IgD-negative memory B cell (primary cell): ENCODE measurements around the gene SF3B2. TPM values are rescaled to one million over a fixed set of nuclear protein-coding genes. Genes with fewer than 3 reads are reported as not detected.
"Not testable (repeated sequence)": the region's sequence is repeated elsewhere in the genome, so short reads cannot be mapped to it uniquely, and the experiment has no call there.

Experiments
- H3K27ac Mint-ChIP-seq, 3 donors: one replicate each; pipeline ENCODE4 v1.8.0; 2020 to 2022; ENCODE audit warnings: mild to moderate bottlenecking in 3 of 3, mixed read lengths in 3 of 3, moderate library complexity in 1 of 3
- H3K27me3 Mint-ChIP-seq: one replicate; pipeline ENCODE4 v1.8.0; 2021; ENCODE audit warnings: mixed read lengths
- H3K36me3 Mint-ChIP-seq: one replicate; pipeline ENCODE4 v1.8.0; 2020; ENCODE audit warnings: mild to moderate bottlenecking, mixed read lengths
- H3K4me1 Mint-ChIP-seq, 3 donors: one replicate each; pipeline ENCODE4 v1.8.0; 2020 to 2022; ENCODE audit warnings: mixed read lengths in 3 of 3, mild to moderate bottlenecking in 1 of 3
- H3K4me3 Mint-ChIP-seq, 4 donors: one replicate each; pipeline ENCODE4 v1.8.0; 2020 to 2022; ENCODE audit warnings: mild to moderate bottlenecking in 4 of 4, mixed read lengths in 4 of 4, moderate library complexity in 3 of 4
- H3K9me3 Mint-ChIP-seq, 3 donors: one replicate each; pipeline ENCODE4 v1.8.0; 2020 to 2021; ENCODE audit warnings: mixed read lengths in 3 of 3, mild to moderate bottlenecking in 1 of 3
- polyA plus RNA-seq: library from polyadenylated mRNA; unstranded; fragments of 300-500 nt; fragmentation: Illumina TruSeq; gene quantifications from one replicate; pipeline ENCODE4 v1.2.3, GENCODE V29; 2021

Gene SF3B2
- polyA plus RNA-seq, 1 donor from 2014 or later = 91.8 TPM

DNA sequence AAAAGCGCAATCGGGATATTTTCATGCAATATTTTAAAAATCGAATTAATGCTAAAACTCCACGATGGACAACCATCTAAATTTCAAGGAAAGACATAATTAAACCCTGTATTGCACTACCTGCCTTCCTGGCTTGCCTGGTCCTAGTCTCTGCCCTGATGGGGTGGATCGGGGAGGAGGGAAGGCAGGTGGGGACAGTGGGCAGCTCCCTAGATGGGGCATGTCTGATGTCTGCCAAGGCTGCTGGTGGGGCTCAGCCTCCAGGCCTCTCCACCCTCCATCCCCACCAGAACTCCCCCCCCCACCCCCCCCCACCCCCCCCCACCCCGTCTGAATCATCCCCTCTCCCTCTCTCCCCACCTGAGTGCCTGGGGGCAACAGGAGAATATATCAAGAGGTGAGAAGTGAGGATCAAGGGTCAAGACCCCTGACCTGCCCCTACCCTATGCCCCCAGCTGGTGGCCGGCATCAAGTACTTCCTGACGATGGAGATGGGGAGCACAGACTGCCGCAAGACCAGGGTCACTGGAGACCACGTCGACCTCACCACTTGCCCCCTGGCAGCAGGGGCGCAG lies 39.7 kb upstream of the SF3B2 start:
- Mint-ChIP-seq H3K27me3 (peaks cover 9% of the 10 kb centered on the region), H3K4me1 (no peaks in the 10 kb centered on the region), H3K27ac (no peak overlapping the region), H3K9me3 (no peaks in the 10 kb centered on the region), H3K36me3 (no peaks in the 10 kb centered on the region), H3K4me3 (no peak overlapping the region)

DNA sequence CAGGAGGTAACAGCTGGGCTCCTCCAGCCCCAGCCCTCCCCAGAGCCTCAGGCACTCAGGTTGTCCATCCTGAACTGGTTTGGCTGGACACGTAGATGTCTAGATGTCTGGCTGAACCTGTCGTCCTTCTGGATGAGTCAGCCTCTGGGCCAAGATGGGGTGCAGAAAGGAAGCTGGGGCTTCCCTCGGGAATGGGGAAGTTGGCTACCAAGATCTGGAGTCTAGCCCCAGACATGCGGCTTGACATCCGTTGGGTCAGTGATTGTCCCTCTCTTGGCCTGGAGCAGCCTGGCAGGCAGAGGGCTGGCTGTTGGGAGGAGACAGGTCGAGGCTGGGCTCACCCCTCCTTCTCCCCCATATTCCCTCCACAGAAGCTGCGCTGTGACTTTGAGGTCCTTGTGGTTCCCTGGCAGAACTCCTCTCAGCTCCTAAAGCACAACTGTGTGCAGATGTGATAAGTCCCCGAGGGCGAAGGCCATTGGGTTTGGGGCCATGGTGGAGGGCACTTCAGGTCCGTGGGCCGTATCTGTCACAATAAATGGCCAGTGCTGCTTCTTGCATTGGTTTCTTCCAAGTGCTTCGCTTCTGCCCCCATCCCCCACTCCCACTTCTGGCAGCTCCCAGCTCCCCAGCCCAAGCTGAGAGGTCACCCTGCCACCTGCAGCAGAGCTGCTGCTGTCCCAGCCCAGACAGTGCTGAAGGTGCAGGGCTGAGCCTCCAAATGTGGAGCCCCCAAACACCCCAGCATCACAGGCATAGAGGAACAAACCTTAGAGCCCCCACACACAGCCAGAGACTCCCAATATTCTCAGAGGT lies 39.0 kb upstream of the SF3B2 start:
- Mint-ChIP-seq H3K27ac (no peak overlapping the region), H3K36me3 (no peaks in the 10 kb centered on the region), H3K9me3 (no peaks in the 10 kb centered on the region), H3K4me3 (peak overlapping the region in 1 of 4 donors; percentile 43), H3K27me3 (peaks cover 9% of the 10 kb centered on the region), H3K4me1 (no peaks in the 10 kb centered on the region)

DNA sequence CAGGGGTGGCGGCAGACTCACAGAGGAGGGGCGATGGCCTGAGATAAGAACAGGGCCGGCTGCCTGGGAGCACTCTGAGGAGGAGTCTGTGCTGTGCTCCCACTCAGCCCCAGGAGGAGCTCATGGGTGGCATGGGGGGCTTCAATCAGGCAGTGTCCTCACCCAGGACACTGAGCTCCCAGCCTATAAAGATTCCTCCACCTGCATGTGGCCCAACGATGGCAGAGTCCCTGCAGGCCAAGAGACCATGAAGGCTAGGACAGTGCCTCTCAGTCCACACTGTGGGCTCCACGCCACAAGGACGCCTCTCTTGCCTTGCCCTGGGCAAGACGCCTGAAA lies 38.4 kb upstream of the SF3B2 start:
- no peaks in the 10 kb centered on the region for H3K36me3 Mint-ChIP-seq
- no peaks in the 10 kb centered on the region for H3K4me1 Mint-ChIP-seq
- H3K9me3 Mint-ChIP-seq = no peaks in the 10 kb centered on the region
- no peak overlapping the region for H3K4me3 Mint-ChIP-seq
- peaks cover 9% of the 10 kb centered on the region for H3K27me3 Mint-ChIP-seq
- H3K27ac Mint-ChIP-seq = no peak overlapping the region

DNA sequence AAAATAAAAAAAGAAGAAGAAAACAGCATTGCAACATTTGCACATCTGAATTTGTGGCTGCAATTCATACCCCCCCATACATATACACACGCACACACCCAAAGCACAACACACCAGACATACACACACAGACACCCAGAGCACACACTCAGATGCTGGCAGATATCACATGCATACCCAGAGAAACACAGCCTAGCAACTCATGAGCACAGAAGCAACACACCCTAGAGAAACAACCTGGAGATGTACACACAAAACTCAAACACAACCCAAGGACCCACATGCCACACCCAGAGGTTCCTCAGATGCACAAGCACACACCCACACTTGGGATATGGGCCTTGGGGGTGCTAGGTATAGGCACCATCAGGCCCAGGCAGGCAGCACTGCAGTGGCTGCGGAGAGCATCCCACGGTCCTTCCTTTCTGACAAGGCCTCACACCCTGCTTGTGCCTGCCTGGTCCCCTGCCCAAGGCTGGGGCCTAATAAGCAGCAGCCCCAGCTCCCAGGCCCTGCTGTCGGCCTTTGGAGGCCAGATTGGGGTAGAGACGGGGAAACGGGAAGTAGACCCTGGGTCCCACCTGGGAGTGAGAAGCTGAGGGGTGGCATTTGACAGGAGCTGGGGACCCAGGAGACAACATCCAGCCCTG lies 37.2 kb upstream of the SF3B2 start:
- no peaks in the 10 kb centered on the region for H3K4me1 Mint-ChIP-seq
- H3K27me3 Mint-ChIP-seq = peaks cover 9% of the 10 kb centered on the region
- no peak overlapping the region for H3K4me3 Mint-ChIP-seq
- no peaks in the 10 kb centered on the region for H3K36me3 Mint-ChIP-seq
- no peak overlapping the region for H3K27ac Mint-ChIP-seq
- no peaks in the 10 kb centered on the region for H3K9me3 Mint-ChIP-seq

DNA sequence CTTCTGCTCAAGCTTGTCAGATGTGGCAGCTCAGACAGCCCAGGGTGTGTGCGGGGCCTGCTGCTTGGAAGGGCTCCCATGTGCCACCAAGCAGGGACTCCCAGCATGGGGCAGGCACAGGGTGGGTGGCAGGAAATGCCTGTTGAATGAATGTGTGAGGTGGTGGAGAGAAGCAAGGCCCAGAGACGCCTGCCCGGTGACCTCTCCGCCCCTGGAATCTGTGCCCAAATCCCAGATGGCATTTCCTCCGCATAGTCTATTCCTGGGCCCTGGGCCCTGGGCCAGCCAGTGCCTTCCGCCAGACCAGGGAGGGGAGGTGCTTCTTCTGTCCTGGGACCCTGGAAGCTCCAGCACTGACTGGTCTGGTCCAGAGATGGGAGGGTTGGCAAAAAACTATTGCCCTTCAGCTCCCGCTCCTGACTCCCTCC lies 36.7 kb upstream of the SF3B2 start:
- H3K4me1 Mint-ChIP-seq = no peaks in the 10 kb centered on the region
- H3K27me3 Mint-ChIP-seq = peaks cover 9% of the 10 kb centered on the region
- no peak overlapping the region for H3K27ac Mint-ChIP-seq
- H3K4me3 Mint-ChIP-seq = no peak overlapping the region
- H3K36me3 Mint-ChIP-seq = no peaks in the 10 kb centered on the region
- no peaks in the 10 kb centered on the region for H3K9me3 Mint-ChIP-seq

DNA sequence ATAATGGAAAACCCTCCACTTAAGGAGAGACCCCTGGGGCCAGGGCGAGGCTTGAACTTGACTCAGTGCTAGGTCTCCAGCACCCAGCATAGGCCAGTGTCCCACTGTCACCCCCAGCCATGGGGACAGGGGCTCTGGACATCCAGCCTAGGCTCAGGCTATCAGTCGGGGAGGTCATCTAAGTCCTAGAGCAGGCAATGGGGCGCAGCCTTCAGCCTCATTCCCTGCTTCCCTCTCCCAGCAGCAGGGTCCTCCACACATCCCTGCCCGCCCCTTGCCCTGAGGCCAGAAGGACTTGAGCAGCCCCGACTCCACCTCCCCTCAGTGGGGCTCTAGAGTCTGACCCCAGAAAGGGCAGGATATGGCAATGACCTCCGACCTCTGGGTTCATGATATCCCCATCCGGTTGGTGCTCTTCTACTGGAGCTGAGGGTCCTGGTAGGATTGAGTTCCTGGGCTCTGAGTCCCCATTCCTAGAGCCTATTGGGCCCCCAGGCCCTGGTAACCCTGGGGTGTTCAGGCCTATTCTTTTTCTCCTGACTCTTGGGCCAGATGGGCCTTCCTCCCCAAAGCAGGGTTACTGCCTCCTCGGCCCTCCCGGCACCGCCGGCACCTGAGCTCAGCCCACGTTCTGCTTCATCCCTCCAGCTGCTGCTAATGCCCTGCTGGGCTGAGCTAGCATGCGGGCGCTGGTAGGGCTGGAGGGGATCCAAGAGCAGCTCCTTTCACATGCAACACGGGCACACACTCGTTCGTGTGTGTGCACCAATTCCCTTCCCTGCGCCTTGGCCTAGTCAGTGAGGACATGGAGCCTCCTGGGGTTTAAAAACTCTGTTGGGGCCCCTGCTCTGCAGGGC lies 36.0 kb upstream of the SF3B2 start:
- H3K27ac Mint-ChIP-seq = no peak overlapping the region

DNA sequence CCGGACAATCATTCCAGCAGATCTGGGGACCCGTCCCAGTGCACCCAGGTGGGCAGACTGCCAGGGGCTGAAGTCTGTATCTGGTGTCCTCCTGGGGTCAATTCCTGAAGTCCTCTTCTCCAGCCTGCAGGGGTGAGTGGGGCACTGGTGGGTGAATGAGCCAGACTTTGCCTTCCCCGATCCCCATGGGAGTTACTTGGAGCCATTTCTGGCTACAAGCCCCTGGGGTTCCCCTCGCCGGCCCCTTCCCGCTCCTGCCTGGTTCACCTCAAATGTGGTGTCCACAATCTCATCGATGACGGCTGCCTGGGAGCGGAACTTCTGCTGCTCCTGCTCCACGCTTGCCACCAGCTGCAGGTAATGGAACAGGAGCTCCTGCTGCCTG lies 35.4 kb upstream of the SF3B2 start:
- no peak overlapping the region for H3K27ac Mint-ChIP-seq
- no peaks in the 10 kb centered on the region for H3K36me3 Mint-ChIP-seq
- peaks cover 5% of the 10 kb centered on the region for H3K27me3 Mint-ChIP-seq
- H3K4me3 Mint-ChIP-seq = no peak overlapping the region
- no peaks in the 10 kb centered on the region for H3K9me3 Mint-ChIP-seq
- no peaks in the 10 kb centered on the region for H3K4me1 Mint-ChIP-seq

More for the DNA sequence above, 36.0 kb upstream of the SF3B2 start:
- H3K9me3 Mint-ChIP-seq = no peaks in the 10 kb centered on the region
- no peaks in the 10 kb centered on the region for H3K4me1 Mint-ChIP-seq
- peaks cover 9% of the 10 kb centered on the region for H3K27me3 Mint-ChIP-seq
- H3K4me3 Mint-ChIP-seq = no peak overlapping the region
- H3K36me3 Mint-ChIP-seq = no peaks in the 10 kb centered on the region

DNA sequence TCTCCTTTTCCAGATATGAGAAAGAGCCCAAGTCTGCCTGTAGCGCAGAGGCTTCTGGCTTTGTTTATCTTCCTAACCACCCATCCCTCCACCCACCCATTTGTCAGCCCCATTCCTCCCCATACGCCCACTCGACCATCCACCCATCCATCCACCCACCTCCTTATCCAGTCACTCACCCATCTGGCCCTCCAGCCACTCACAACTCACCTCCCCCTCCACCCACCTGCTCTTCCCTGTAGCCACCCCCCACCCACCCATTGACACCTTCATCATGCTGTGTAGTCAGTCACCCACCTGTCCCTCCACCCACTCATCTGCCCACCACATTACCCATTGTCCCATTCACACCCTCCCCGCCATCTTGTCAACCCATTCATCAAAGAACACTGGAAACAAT lies 34.8 kb upstream of the SF3B2 start:
- no peak overlapping the region for H3K27ac Mint-ChIP-seq
- H3K4me1 Mint-ChIP-seq = peaks cover 0 to under 1% (median 0%) of the 10 kb centered on the region in 3 donors
- H3K4me3 Mint-ChIP-seq = no peak overlapping the region
- no peaks in the 10 kb centered on the region for H3K36me3 Mint-ChIP-seq
- peaks cover 5% of the 10 kb centered on the region for H3K27me3 Mint-ChIP-seq
- H3K9me3 Mint-ChIP-seq = no peaks in the 10 kb centered on the region

DNA sequence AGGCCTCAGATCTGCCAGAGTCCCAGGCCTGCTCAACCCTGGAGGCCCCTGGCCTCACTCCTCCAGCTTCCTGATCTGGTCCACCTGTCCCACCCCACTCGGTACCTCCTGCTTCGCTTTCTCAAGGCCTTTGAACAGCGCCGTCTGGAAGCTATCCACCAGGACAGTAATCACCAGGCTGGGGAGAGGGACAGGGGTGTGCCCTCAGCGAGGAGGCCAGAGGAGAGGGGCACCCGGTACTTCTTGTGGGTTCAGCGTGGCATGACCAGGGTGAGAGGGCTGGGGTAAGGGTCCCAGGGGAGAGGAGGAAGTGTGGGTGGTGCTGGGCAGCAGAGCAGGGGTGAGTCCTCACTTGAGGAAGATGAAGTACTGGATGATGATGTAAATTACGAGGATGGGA lies 32.0 kb upstream of the SF3B2 start:
- no peaks in the 10 kb centered on the region for H3K27me3 Mint-ChIP-seq
- H3K36me3 Mint-ChIP-seq = no peaks in the 10 kb centered on the region
- no peak overlapping the region for H3K27ac Mint-ChIP-seq
- H3K4me1 Mint-ChIP-seq = peaks cover 2 to 5% (median 2%) of the 10 kb centered on the region in 3 donors
- H3K9me3 Mint-ChIP-seq = no peaks in the 10 kb centered on the region
- no peak overlapping the region for H3K4me3 Mint-ChIP-seq

DNA sequence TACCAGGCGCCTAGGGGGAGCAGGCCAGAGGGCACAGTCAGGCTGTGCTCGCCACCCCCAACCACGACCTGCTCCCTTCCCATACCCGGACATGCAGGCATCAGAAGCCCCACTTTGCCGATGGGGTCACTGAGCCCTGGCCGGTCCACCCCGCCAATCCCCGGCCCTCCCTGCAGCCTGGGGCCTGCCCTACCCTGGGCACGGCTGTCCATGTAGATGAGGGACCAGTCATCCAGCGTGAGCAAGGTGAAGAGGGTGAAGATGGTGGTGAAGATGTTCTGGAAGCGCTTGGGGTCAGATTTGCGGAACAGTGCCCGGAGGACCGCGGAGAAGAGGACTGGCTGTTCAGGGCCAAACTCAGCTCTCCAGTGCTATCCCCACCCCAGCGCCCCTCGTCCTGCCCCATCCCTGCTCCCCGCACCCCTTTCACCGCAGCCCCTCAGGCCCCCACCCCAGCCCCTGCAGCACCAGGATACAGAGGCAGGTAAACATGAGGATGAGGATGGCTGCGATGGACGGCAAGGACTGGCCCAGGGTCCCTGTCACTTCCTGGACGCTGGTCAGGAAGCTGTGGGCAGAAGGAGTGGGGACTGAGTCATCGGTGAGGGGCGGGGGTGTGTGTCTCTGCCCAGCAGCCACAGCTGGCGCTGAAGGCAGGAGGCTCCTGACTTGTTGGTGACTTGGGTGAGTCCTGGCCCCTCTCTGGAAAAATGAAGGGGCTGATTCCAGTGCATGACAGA lies 31.4 kb upstream of the SF3B2 start:
- H3K4me1 Mint-ChIP-seq = peaks cover 2 to 5% (median 2%) of the 10 kb centered on the region in 3 donors
- H3K27ac Mint-ChIP-seq = no peak overlapping the region
- no peaks in the 10 kb centered on the region for H3K9me3 Mint-ChIP-seq
- H3K27me3 Mint-ChIP-seq = no peaks in the 10 kb centered on the region
- H3K36me3 Mint-ChIP-seq = no peaks in the 10 kb centered on the region
- H3K4me3 Mint-ChIP-seq = peak overlapping the region in 1 of 4 donors; percentile 12

DNA sequence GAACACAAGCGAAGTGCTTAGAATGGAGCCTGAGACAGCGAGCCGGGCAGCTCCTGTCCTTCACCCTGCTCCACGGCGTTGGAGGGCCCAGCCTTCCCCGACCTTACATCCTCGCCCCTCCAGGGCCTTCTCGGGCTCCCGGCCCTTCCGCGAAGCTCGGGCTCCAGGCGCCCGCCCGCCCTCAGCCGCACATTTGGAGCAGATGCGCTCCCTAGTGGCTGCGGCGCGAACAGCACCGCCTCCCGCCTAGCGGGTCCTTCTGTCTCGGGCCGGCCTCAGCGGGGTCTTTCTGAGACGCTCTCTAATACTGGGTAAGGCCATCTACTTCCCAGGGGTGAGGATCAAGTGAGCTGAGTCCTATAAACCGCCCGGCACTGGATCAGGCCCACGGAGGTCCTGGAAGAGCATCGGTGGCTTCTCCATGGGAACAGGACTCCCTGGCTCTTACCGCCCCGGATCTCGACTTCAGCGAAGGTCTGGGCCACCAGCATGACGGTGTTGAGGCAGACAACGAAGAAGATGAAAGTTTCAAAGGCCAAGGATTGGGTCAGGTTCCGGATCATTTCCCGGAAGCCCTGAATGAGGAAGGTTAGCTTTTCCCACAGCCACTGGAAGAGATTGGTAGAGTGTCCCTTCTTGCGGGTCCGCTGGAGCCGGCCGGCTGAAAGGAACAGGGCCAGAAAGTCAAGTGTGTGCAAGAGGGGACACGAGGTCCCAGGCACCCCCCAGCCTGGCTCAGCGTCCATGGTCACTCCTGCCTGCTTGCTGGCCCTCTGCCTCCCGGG lies 29.6 kb upstream of the SF3B2 start:
- H3K4me1 Mint-ChIP-seq = peaks cover 2 to 5% (median 2%) of the 10 kb centered on the region in 3 donors
- no peaks in the 10 kb centered on the region for H3K9me3 Mint-ChIP-seq
- peak overlapping the region in 1 of 3 donors; percentile 28 for H3K27ac Mint-ChIP-seq
- H3K36me3 Mint-ChIP-seq = peaks cover 1% of the 10 kb centered on the region
- peak overlapping the region in 3 of 4 donors; percentile 16 to 80 (median 45) for H3K4me3 Mint-ChIP-seq
- H3K27me3 Mint-ChIP-seq = no peaks in the 10 kb centered on the region

DNA sequence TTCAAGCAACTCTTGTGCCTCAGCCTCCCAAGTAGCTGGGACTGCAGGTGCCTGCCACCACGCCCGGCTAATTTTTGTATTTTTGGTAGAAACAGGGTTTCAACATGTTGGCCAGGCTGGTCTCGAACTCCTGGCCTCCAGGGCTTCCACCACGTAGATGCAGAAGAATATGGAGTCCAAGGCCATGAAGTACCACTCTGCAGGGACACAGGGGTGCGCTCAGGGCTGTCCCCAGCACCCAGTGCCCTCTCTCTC lies 29.1 kb upstream of the SF3B2 start:
- not testable (repeated sequence) for H3K27ac Mint-ChIP-seq, H3K4me1 Mint-ChIP-seq, H3K27me3 Mint-ChIP-seq, H3K4me3 Mint-ChIP-seq, H3K36me3 Mint-ChIP-seq, H3K9me3 Mint-ChIP-seq

DNA sequence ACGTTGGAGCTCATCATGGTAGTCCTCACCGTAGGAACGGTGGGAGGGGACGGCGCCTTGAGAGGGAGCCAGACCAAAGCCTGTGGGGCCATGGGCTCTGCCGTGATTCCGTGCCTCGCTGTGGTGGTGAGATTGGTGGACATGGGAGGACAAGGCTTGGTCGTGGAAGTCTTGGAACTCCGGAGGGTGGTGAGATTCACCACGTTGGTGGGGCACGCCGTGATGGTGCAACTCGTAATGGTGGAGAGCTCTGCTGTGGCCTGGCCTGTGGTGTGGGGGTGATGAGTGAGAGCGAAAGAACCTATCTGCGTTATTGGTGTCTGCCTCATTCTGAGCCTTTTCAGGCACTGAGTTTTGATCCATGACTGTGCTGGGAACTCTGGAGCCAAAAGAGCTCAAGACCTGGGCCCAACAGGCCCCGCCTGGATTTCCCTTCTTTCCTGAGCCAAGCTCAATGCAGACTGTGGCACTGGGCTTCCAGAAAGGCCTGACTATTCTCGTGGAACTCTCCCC lies 26.1 kb upstream of the SF3B2 start, which contains the start of gene CATSPER1:
Gene CATSPER1, minus strand, starts transcription at position 463 of the 513 bp plus-strand sequence. Its CDS starts 100 bp downstream, at position 363.
- no peaks in the 10 kb centered on the region for H3K27me3 Mint-ChIP-seq
- H3K27ac Mint-ChIP-seq = peak within 1 kb of the TSS in 1 of 3 donors; percentile 74
- H3K4me1 Mint-ChIP-seq = peaks cover 2 to 5% (median 2%) of the 10 kb centered on the region in 3 donors
- H3K4me3 Mint-ChIP-seq = no peak within 1 kb of the TSS
- no peaks in the 10 kb centered on the region for H3K9me3 Mint-ChIP-seq
- H3K36me3 Mint-ChIP-seq = peaks cover 1% of the 10 kb centered on the region
